Ovary (tissue), 3 donors: ENCODE results near the gene IFIT1B.

Experiments used
- POLR2A ChIP-seq: fragments of 450-650 bp; IDR thresholded peaks from one replicate; pipeline ENCODE4 v1.6.1; 2017; ENCODE audit warnings: antibody characterized with exemption, mild to moderate bottlenecking, moderate library complexity
- TF ChIP-seq, protein P1 (sequence below), 3 donors: fragments of 450-650 bp in 2 of 3; fragments of 200-600 bp in 1 of 3; IDR thresholded peaks; one replicate each; pipeline versions ENCODE4 v1.5.1 to v1.8.0; 2016 to 2022; ENCODE audit warnings: antibody characterized with exemption in 3 of 3, mild to moderate bottlenecking in 1 of 3
- donor health status: DM: no; HTN: no; CAD: no.

DNA sequence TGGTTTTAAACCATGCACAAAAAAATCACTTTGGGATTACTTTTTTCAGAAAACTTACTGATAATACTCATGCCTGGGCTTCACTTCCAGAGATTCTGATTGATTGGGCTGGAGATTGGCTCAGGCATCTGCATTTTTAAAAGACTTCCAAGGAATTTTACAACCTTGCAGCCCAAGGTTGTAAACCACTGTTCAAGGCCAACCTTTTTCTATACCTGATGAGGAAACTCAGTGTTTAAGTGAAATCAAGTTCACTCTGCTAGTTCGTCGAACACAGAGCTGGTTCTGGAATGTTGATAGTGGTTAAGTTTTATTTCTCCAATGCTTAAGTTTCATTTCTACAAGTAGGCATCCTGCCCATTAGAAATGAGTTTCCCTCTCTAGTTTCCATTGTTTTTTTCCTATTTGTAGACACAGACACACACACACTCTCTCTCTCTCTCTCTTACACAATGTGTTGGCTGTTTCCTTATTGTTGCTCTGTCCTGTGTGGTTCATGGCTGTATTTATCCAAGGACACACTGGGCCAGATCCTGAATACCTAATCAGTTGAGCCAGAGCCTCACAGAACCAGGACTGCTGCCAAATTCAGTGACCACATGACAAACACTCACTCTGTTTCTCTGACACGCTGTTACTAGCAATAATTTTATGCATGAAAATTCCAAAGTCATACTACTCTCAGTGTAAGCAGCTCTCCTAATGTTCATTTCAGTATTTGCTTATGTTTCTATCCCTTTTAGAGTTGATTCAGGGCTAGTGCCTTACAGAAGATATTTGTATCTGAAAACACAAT, 3.7 kb upstream of the IFIT1B start:
- TF ChIP-seq, protein P1, sequence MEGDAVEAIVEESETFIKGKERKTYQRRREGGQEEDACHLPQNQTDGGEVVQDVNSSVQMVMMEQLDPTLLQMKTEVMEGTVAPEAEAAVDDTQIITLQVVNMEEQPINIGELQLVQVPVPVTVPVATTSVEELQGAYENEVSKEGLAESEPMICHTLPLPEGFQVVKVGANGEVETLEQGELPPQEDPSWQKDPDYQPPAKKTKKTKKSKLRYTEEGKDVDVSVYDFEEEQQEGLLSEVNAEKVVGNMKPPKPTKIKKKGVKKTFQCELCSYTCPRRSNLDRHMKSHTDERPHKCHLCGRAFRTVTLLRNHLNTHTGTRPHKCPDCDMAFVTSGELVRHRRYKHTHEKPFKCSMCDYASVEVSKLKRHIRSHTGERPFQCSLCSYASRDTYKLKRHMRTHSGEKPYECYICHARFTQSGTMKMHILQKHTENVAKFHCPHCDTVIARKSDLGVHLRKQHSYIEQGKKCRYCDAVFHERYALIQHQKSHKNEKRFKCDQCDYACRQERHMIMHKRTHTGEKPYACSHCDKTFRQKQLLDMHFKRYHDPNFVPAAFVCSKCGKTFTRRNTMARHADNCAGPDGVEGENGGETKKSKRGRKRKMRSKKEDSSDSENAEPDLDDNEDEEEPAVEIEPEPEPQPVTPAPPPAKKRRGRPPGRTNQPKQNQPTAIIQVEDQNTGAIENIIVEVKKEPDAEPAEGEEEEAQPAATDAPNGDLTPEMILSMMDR (IDR thresholded peaks at IDR 0.05), result no peak
- no peak for TF ChIP-seq POLR2A
